ENCODE results near the gene CHRND. TPM values are rescaled to one million over a fixed set of nuclear protein-coding genes. Genes with fewer than 3 reads are reported as not detected.
A peak's percentile ranks its signal among the peaks of the same experiment; 100 is the strongest.

The CHRND gene
- total and polyA plus RNA-seq, 2 of the 13 experiments (the other 11 are each of a cell fraction or from before 2014, with no cell fraction given): 0.18 TPM; not detected in 1

GRCh38 chr2:232523402-232523681 is 2.6 kb upstream of the CHRND start:
- H3K9me3 ChIP-seq (ENCODE audit: low read length): no peaks in the 10 kb centered on the region
- FAIRE-seq (no peak), DNase-seq (ENCODE audit: low spot score) (no peak), ATAC-seq (peak; percentile 1; the same call in 2 of the 3 replicates)
- intact Hi-C loops (cut with micrococcal nuclease; ENCODE audit: unreplicated experiment) (loop anchor here (5.0 to 10.0 kb wide), 3 partner anchors 46 to 619 kb away; no protein-coding TSS in a partner anchor), in situ Hi-C loops (cut with HindIII; ENCODE audit: extremely low pct_ligation_motif_present, low pct_unique_long_range_greater_than_20kb) (no loop called here)
- 21% methylated on average over 13 of the region's 16 CpGs for WGBS (ENCODE audit: low lambda C conversion rate)
- H3K79me2 ChIP-seq (ENCODE audit: insufficient read depth, low read length): no peaks in the 10 kb centered on the region
- H3K4me1 ChIP-seq (ENCODE audit: insufficient read depth, low read length): peaks cover 37% of the 10 kb centered on the region
- no peaks in the 10 kb centered on the region for H4K20me1 ChIP-seq (ENCODE audit: insufficient read depth, low read length)
- ChIA-PET CTCF (ENCODE audit: low intra/inter-chr PET ratio, low total read pairs) (no interaction called here), POLR2A (interaction anchor here (1.0 kb wide), 1 partner anchor 27 kb away, joined by 4 read pairs; the partner anchor contains the start of genes EIF4E2 and TIGD1)
- H2AFZ ChIP-seq (ENCODE audit: low read length): no peak overlapping the region
- peak overlapping the region; percentile 76 for H3K4me2 ChIP-seq (ENCODE audit: low read depth, low read length)
- TF ChIP-seq THAP7 (CRISPR knock-in tag; IDR thresholded peaks at IDR 0.05) (0 out of 2 replicates have a peak, but pooled peaks have one; percentile 6), ZNF317 (CRISPR knock-in tag; IDR thresholded peaks at IDR 0.05) (no peak), SIN3A (IDR thresholded peaks at IDR 0.05; ENCODE audit: borderline replicate concordance, low read depth, low read length) (no peak), SMARCC2 (IDR thresholded peaks at IDR 0.05) (no peak)
- peak overlapping the region; percentile 37 to 73 (median 50); a peak in 3 of 6 replicates for H3K4me3 ChIP-seq (replicated peaks in 1 of 3; ENCODE audit: insufficient read depth in 1 of 3, low read depth in 2 of 3, low read length in 3 of 3)
- no peaks in the 10 kb centered on the region for H3K36me3 ChIP-seq (replicated peaks in 1 of 2; ENCODE audit: control insufficient read depth in 1 of 2, insufficient read depth in 2 of 2, low read length in 2 of 2)
- H3K9ac ChIP-seq (ENCODE audit: insufficient read depth, low read depth, low read length): no peak overlapping the region
- H3K27me3 ChIP-seq (ENCODE audit: control insufficient read depth in 1 of 2, insufficient read depth in 2 of 2, low read length in 2 of 2): peaks cover 29 to 86% of the 10 kb centered on the region in 2 experiments
- BruUV-seq (replicated peaks): no TSS peak
- H3K27ac ChIP-seq (ENCODE audit: extremely low read length, insufficient read depth, low read length): no peak overlapping the region

- Histone ChIP-seq H3K9ac (ENCODE audit: insufficient read depth, low read depth, low read length) (no peak overlapping the region; the same call in 1 of the 2 replicates), H2AFZ (ENCODE audit: low read length) (no peak overlapping the region), H4K20me1 (ENCODE audit: insufficient read depth, low read length) (no peaks in the 10 kb centered on the region), H3K27ac (ENCODE audit: extremely low read length, insufficient read depth, low read length) (no peak overlapping the region), H3K79me2 (ENCODE audit: insufficient read depth, low read length) (no peaks in the 10 kb centered on the region), H3K36me3 (replicated peaks in 1 of 2; ENCODE audit: control insufficient read depth in 1 of 2, insufficient read depth in 2 of 2, low read length in 2 of 2) (no peaks in the 10 kb centered on the region), H3K4me2 (ENCODE audit: low read depth, low read length) (peak overlapping the region; percentile 76), H3K4me1 (ENCODE audit: insufficient read depth, low read length) (peaks cover 37% of the 10 kb centered on the region), H3K4me3 (replicated peaks in 1 of 3; ENCODE audit: insufficient read depth in 1 of 3, low read depth in 2 of 3, low read length in 3 of 3) (peak overlapping the region; percentile 37 to 73 (median 50)), H3K9me3 (ENCODE audit: low read length) (no peaks in the 10 kb centered on the region), H3K27me3 (ENCODE audit: control insufficient read depth in 1 of 2, insufficient read depth in 2 of 2, low read length in 2 of 2) (peaks cover 30 to 86% of the 10 kb centered on the region in 2 experiments)
- intact Hi-C loops (cut with micrococcal nuclease; ENCODE audit: unreplicated experiment) (loop anchor here (5.0 to 10.0 kb wide), 3 partner anchors 47 to 619 kb away; no protein-coding TSS in a partner anchor), in situ Hi-C loops (cut with HindIII; ENCODE audit: extremely low pct_ligation_motif_present, low pct_unique_long_range_greater_than_20kb) (no loop called here)
- ChIA-PET POLR2A (interaction anchor here (1.0 kb wide), 1 partner anchor 27 kb away, joined by 4 read pairs; the partner anchor contains the start of genes EIF4E2 and TIGD1), CTCF (ENCODE audit: low intra/inter-chr PET ratio, low total read pairs) (no interaction called here)
- 3% methylated on average over 18 of the region's 75 CpGs for WGBS (ENCODE audit: low lambda C conversion rate)
- ATAC-seq (peak; percentile 73), FAIRE-seq (peak; percentile 75), DNase-seq (ENCODE audit: low spot score) (peak; percentile 65)
- no TSS peak for BruUV-seq (replicated peaks)
- TF ChIP-seq PITX1 (CRISPR knock-in tag; IDR thresholded peaks at IDR 0.05) (no peak), ZZZ3 (CRISPR knock-in tag; IDR thresholded peaks at IDR 0.05; ENCODE audit: borderline replicate concordance) (no peak), CCDC6 (CRISPR knock-in tag; IDR thresholded peaks at IDR 0.05) (peak; percentile 21; the same call in 1 of the 2 replicates), ZNF17 (CRISPR knock-in tag; IDR thresholded peaks at IDR 0.05) (no peak), SOX5 (CRISPR knock-in tag; IDR thresholded peaks at IDR 0.05; ENCODE audit: borderline replicate concordance) (no peak), ZNF724P (CRISPR knock-in tag; IDR thresholded peaks at IDR 0.05; ENCODE audit: borderline replicate concordance) (no peak), ZNF879 (CRISPR knock-in tag; IDR thresholded peaks at IDR 0.05) (no peak), ZNF280B (CRISPR knock-in tag; IDR thresholded peaks at IDR 0.05; ENCODE audit: borderline replicate concordance) (no peak), ZNF367 (CRISPR knock-in tag; IDR thresholded peaks at IDR 0.05; ENCODE audit: borderline replicate concordance) (no peak), ZFX (CRISPR knock-in tag; IDR thresholded peaks at IDR 0.05; ENCODE audit: low read depth) (peak; percentile 85; the same call in 1 of the 2 replicates), CHD4 (IDR thresholded peaks at IDR 0.05; ENCODE audit: borderline replicate concordance, low read length) (no peak)
Observed at GRCh38 chr2:232523682-232524597, 2.0 kb upstream of the CHRND start.
